ES-I3 (cell line): ENCODE data around the gene SLC17A9.

Experiments used
- H3K36me3 ChIP-seq: 2 replicates; pipeline ENCODE4 v1.6.1; 2013; ENCODE audit warnings: mild to moderate bottlenecking, low read length, control low read depth, moderate library complexity; ENCODE audit not compliant: insufficient read depth
- H3K4me1 ChIP-seq: 2 replicates; pipeline ENCODE4 v1.6.1; 2013; ENCODE audit warnings: mild to moderate bottlenecking, control low read depth, low read length; ENCODE audit not compliant: insufficient read depth
- H3K9ac ChIP-seq: 2 replicates; pipeline ENCODE4 v1.6.1; 2013; ENCODE audit warnings: low read depth, mild to moderate bottlenecking, low read length, moderate library complexity
- H3K9me3 ChIP-seq: 2 replicates; pipeline ENCODE4 v1.6.1; 2013; ENCODE audit warnings: mild to moderate bottlenecking, low read length, moderate library complexity; ENCODE audit not compliant: control insufficient read depth, insufficient read depth

The SLC17A9 gene

DNA sequence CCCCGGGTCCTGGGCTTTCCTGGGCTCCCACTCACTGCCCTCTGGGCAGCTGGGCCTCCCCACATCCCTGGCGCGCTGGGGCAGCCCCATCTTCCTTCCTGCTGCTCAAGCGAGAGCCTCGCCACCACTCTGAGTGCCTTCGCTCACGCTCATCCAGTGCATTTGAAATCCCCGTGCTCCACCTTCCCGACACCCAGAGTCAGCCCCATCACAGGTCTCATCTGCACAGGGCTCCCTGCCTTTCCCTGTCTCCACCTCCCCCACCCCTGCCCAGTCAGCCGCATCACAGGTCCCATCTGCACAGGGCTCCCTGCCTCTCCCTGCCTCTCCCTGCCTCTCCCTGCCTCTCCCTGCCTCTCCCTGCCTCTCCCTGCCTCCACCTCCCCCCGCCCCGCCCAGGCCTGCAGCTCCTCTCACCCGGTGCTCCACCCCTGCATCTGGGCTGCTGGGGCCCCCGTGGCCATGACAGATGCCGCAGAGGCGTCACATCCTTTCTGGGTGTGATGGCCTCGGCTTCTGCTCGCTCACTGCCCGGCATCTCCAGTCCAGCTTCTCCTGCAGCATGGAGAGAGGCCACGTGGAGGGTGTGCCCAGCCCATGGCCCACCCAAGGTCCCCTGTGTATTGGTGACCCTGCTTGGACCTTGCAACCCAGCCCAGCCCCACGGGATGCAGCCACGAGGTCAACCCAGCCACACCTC, 63.3 kb downstream of the SLC17A9 start:
- H3K9me3 ChIP-seq = peaks cover 6% of the 10 kb centered on the region; the same call in 1 of the 2 replicates
- no peaks in the 10 kb centered on the region for H3K36me3 ChIP-seq
- peaks cover 7% of the 10 kb centered on the region; the same call in 1 of the 2 replicates for H3K4me1 ChIP-seq
- H3K9ac ChIP-seq = no peak overlapping the region; the same call in 1 of the 2 replicates

DNA sequence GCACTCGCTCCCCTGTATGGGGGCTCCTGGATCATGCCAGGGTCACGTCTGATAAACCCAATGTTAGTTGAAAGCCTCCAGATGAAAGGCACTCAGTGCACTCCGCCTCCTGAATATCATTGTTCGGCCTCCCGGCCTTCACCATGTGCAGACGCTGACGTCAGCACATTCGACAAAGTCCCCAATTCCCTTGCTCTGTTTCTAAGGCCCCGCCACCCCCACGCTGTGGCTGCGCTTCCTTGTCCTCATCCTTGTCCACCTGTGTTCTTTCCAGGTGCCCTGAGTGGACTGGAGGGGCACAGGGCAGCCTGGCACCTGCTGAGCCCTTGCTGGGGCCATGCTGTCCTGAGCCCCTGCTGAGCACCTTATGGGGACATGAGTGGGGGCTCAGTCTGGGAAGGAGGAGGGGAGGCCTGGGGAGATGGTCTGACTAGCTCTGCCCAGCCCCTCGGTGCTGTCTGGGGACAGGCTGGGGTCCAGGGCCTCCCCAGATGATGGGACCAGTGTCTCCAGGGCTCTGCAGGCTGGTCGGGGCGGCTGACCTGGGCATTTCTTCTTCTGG, 64.1 kb downstream of the SLC17A9 start:
- no peaks in the 10 kb centered on the region for H3K36me3 ChIP-seq
- H3K9me3 ChIP-seq = peaks cover 6% of the 10 kb centered on the region; the same call in 1 of the 2 replicates
- H3K4me1 ChIP-seq = peaks cover 7% of the 10 kb centered on the region; the same call in 1 of the 2 replicates
- H3K9ac ChIP-seq = no peak overlapping the region

DNA sequence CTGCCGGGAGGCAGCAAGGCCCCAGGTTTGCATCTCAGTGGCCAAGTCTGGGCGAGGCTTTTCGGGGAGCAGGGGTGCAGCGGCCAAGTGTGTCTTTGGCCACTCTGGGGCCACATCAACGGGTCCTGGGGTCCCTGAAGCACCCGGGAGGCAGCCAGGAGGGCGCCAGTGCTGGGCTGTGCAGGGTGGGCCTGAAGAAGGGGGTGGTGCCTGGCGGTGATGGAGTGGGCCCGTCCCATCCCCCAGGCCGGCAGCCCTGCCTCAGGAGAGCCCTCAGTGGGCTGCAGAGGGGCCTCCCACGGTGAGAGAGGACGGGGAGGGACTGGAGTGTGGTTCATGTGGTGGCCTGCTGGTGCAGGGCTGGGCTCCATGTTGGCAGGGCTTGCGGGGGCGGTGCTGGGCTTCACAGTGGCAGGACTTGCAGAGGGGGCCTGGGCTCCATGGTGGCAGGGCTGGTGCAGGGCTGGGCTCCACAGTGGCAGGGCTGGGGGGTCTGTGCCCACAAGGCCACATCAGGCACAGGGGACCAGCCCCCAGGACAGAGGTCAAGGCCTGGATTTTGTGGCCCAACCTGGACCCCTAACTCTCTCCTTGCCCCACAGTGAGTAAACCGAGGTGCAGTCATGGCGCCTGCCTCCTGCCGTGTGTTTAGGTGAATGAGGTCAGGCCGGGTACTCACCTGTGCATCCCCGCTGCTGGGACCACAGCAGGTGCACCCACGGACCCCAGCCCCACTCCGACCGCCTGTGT, 64.7 kb downstream of the SLC17A9 start:
- no peak overlapping the region for H3K9ac ChIP-seq
- no peaks in the 10 kb centered on the region for H3K36me3 ChIP-seq
- peaks cover 6% of the 10 kb centered on the region; the same call in 1 of the 2 replicates for H3K9me3 ChIP-seq
- H3K4me1 ChIP-seq = peaks cover 7% of the 10 kb centered on the region; the same call in 1 of the 2 replicates

DNA sequence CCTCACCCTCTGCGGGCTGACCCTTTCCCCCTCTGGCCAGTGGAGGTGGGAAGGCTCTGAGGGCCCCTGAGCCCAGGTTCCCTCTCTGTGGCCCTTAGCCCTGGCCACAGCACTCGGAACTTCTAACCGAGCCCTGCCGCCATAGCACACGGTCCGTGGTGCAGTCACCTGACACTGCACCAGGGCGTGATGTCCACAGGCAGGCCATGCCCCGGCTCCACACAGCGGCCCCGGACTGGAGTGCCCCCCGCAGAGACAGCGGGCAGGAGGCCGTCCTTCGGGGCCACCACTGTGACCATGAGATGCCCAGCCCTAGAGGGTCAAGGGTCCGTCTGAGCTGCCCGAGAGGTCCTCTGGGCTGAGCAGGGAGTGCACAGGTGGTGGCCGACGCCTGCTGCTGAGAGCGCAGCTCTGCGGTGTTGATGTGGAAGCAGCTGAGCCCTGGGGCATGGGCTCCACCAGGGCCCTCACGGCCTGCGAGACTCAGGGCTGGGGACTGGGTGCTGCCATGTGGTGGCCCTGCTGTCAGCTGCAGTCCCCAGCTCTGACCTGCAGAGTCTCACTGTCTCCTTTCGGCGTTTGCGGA, 65.4 kb downstream of the SLC17A9 start:
- Histone ChIP-seq H3K9ac (no peak overlapping the region), H3K4me1 (peaks cover 7% of the 10 kb centered on the region; the same call in 1 of the 2 replicates)

More for the DNA sequence above, 65.4 kb downstream of the SLC17A9 start:
- H3K36me3 ChIP-seq = no peaks in the 10 kb centered on the region
- peaks cover under 1% of the 10 kb centered on the region; the same call in 1 of the 2 replicates for H3K9me3 ChIP-seq
